Measurements from ENCODE around the gene ZFR. TPM values are rescaled to one million over a fixed set of nuclear protein-coding genes. Genes with fewer than 3 reads are reported as not detected.

The ZFR gene
- total and polyA plus RNA-seq, 8 donors: 15.7 to 33.4 (median 23.1) TPM

DNA sequence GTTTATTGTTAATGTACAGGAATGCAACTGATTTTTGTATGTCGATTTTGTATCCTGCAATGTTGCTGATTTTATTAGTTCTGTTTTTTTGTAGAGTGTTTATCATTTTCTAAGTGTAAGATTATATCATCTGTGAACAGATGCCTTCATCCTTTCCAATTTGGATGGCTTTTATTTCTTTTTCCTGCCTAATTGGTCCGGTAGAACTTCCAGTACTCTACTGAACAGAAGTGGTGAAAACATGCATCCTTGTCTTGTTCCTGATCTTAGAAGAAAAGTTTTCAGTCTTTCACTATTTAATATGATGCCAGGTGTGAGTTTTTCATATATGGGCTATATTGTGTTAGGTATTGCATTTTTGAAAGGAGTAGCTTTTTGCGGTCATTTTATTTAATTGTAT lies 42.5 kb upstream of the ZFR start:
- H3K27me3 ChIP-seq: no peaks in the 10 kb centered on the region
- DNase-seq (no peak), FAIRE-seq (no peak), ATAC-seq (no peak)
- H3K27ac ChIP-seq: no peak overlapping the region
- no peaks in the 10 kb centered on the region for H3K4me1 ChIP-seq
- intact Hi-C loops (cut with DNase I): loop anchor here in 1 of 3 donors (10.0 kb wide), 1 partner anchor 128 kb away; no protein-coding TSS in a partner anchor
- no peak for TF ChIP-seq CTCF (IDR thresholded peaks at IDR 0.05)
- no peaks in the 10 kb centered on the region for H3K36me3 ChIP-seq
- H3K9me3 ChIP-seq: no peaks in the 10 kb centered on the region
- WGBS, 2 donors: 81 to 93% methylated on average over 3 of the region's 3 CpGs
- no peak overlapping the region for H3K4me3 ChIP-seq

DNA sequence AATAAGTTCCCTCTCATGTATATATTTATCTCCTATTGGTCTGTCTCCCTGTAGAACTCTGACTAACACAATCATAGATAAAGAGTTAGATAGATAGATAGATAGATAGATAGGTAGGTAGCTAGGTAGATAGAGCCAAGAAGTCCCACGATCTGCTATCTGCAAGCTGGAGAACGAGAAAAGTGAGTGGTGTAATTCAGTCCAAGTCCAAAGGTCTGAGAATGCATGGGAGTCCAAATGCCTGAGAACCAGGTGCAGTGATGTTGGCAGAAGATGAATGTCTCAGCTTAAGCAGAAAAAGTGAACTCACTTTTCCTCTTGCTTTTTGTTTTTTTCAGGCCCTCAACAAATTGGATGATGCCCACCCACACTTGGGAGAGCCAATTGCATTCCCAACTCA lies 37.7 kb upstream of the ZFR start:
- WGBS, 2 donors: 20 to 24% methylated on average over 2 of the region's 2 CpGs
- no peaks in the 10 kb centered on the region for H3K4me1 ChIP-seq
- DNase-seq (peak in 1 of 6 donors; percentile 9), ATAC-seq (peak; percentile 45 to 81 (median 55)), FAIRE-seq (no peak)
- TF ChIP-seq CTCF (IDR thresholded peaks at IDR 0.05): no peak
- intact Hi-C loops (cut with DNase I): loop anchor here in 1 of 3 donors (10.0 kb wide), 1 partner anchor 133 kb away; no protein-coding TSS in a partner anchor
- H3K4me3 ChIP-seq: no peak overlapping the region
- H3K36me3 ChIP-seq: no peaks in the 10 kb centered on the region
- no peaks in the 10 kb centered on the region for H3K9me3 ChIP-seq
- H3K27me3 ChIP-seq: no peaks in the 10 kb centered on the region
- no peak overlapping the region for H3K27ac ChIP-seq

DNA sequence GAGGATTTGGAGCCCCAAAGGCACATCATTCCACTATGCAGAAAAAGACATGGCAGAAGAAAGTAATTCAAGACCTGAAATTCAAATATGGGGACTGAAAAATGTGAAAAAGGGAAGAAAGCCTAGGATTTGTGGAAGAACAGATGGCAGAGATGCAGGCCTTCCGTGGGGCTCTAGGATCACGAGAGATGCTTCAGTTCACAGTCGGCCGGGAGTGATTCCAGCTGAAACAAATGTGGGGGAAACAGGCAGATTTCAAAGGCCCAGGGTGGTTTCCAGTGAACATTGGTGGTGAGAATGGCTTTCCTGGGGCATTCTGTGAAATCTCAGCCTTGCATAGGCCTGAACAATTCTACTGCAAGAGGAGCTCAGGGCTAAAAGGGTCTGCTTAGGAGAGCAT lies 34.6 kb upstream of the ZFR start:
- H3K27ac ChIP-seq: no peak overlapping the region
- TF ChIP-seq CTCF (IDR thresholded peaks at IDR 0.05): no peak
- no peaks in the 10 kb centered on the region for H3K4me1 ChIP-seq
- no peaks in the 10 kb centered on the region for H3K27me3 ChIP-seq
- H3K9me3 ChIP-seq: no peaks in the 10 kb centered on the region
- intact Hi-C loops (cut with DNase I): no loop called here
- DNase-seq (no peak), ATAC-seq (no peak), FAIRE-seq (no peak)
- H3K36me3 ChIP-seq: no peaks in the 10 kb centered on the region
- 79 to 82% methylated on average over 4 of the region's 4 CpGs for WGBS, 2 donors
- no peak overlapping the region for H3K4me3 ChIP-seq

DNA sequence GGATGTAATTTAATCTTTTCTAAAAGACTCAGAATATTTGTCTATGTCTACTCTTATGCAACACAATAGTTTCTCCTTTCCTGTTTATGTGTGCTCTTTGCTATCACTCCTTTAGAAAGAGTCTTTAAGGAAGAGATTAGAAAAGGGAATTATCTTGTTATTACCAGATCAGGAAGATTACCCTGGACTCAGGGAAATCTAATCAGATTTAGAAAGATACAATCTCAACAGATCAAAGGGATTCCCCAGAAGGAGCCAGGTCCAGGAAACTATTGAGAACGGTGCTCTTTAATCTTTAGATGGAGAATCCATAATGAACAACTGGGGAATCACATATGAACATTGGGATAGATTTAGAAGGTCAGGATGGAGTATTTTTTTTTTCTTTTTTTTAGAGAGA lies 32.4 kb upstream of the ZFR start:
- no peaks in the 10 kb centered on the region for H3K27me3 ChIP-seq
- DNase-seq (no peak), ATAC-seq (no peak), FAIRE-seq (no peak)
- no peak overlapping the region for H3K4me3 ChIP-seq
- H3K36me3 ChIP-seq: no peaks in the 10 kb centered on the region
- TF ChIP-seq CTCF (IDR thresholded peaks at IDR 0.05): no peak
- H3K27ac ChIP-seq: no peak overlapping the region
- no peaks in the 10 kb centered on the region for H3K9me3 ChIP-seq
- intact Hi-C loops (cut with DNase I): no loop called here
- no peaks in the 10 kb centered on the region for H3K4me1 ChIP-seq
- WGBS, 2 donors: 73 to 74% methylated on average over 1 of the region's 1 CpG

DNA sequence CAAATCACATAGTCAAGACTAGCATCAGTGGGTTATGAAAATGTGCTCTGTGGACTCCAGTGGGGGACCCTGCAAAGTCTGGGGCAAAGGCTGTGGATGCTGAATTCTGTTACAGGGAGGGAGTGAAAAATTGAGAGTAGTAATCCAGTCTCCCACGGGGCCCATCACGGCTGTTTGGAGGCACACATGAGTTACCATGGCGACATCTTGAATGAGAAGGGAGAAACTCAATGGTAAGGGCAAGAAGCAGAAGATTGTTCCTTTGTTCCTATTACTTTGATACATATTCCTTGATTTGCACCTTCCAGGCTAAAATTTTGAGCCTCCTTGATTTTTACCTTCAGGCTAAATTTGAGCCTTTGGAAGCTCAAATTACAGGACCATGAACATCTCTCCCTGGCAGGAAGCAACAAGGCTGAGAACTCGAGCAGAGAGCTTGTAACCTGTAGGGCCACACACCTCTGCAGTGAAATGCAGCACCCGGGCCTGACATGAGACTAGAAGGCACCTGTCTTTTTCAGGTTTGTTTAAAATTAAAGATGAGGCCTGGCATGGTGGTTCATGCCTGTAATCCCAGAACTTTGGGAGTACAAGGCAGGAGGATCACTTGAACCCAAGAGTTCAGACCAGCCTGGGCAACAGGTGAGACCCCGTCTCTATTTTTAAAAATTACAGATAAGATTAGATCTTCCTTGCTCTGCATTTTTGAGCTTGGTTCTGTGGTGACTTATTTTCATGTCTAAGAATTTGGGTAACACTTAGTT lies 31.0 kb upstream of the ZFR start:
- WGBS, 2 donors: 72 to 77% methylated on average over 6 of the region's 6 CpGs
- Histone ChIP-seq H3K4me3 (no peak overlapping the region), H3K27me3 (no peaks in the 10 kb centered on the region), H3K9me3 (no peaks in the 10 kb centered on the region), H3K36me3 (no peaks in the 10 kb centered on the region), H3K4me1 (no peaks in the 10 kb centered on the region), H3K27ac (no peak overlapping the region)
- FAIRE-seq: no peak
- TF ChIP-seq CTCF (IDR thresholded peaks at IDR 0.05): no peak
- no peak for ATAC-seq
- no peak for DNase-seq
- intact Hi-C loops (cut with DNase I): no loop called here
